HG03066 (cell line): ENCODE results near the gene C22orf42.
"Not testable (repeated sequence)": the region's sequence is repeated elsewhere in the genome, so short reads cannot be mapped to it uniquely, and the experiment has no call there.

ENCODE experiments used
- ATAC-seq: cut with Tn5 transposase; IDR thresholded peaks from one replicate; pipeline ENCODE4 v1.9.1; 2021; ENCODE audit warnings: low read depth; ENCODE audit not compliant: unreplicated experiment

Gene C22orf42

GRCh38 chr22:32137731-32138324 lies 21.3 kb downstream of the C22orf42 start:
- ATAC-seq: not testable (repeated sequence)

- ATAC-seq: not testable (repeated sequence)
These were observed 22.2 kb downstream of the C22orf42 start for GRCh38 chr22:32136881-32137280.

GRCh38 chr22:32135958-32136357 lies 23.1 kb downstream of the C22orf42 start:
- not testable (repeated sequence) for ATAC-seq

GRCh38 chr22:32134796-32135195 lies 24.3 kb downstream of the C22orf42 start:
- ATAC-seq: not testable (repeated sequence)

- no peak for ATAC-seq
These were observed 26.3 kb downstream of the C22orf42 start for GRCh38 chr22:32132783-32133182.

GRCh38 chr22:32132126-32132525 lies 27.0 kb downstream of the C22orf42 start:
- no peak for ATAC-seq

- ATAC-seq: no peak
These were observed 28.6 kb downstream of the C22orf42 start for GRCh38 chr22:32130464-32130863.

GRCh38 chr22:32127904-32128303 lies 31.2 kb downstream of the C22orf42 start:
- no peak for ATAC-seq

GRCh38 chr22:32123657-32124056 lies 35.4 kb downstream of the C22orf42 start:
- ATAC-seq: no peak

- no peak for ATAC-seq
These were observed 36.2 kb downstream of the C22orf42 start for GRCh38 chr22:32122899-32123298.

- ATAC-seq: no peak
These were observed 38.5 kb downstream of the C22orf42 start for GRCh38 chr22:32120603-32121002.

GRCh38 chr22:32119568-32120235 lies 39.4 kb downstream of the C22orf42 start:
- no peak for ATAC-seq

GRCh38 chr22:32112380-32112779 lies 46.7 kb downstream of the C22orf42 start:
- no peak for ATAC-seq

- no peak for ATAC-seq
These were observed 52.2 kb downstream of the C22orf42 start for GRCh38 chr22:32106930-32107329.

- ATAC-seq: no peak
These were observed 55.3 kb downstream of the C22orf42 start for GRCh38 chr22:32103658-32104315.

- ATAC-seq: no peak
These were observed 58.4 kb downstream of the C22orf42 start for GRCh38 chr22:32100711-32101110.
